ENCODE measurements around the gene TNNT3.

TNNT3 gene

DNA sequence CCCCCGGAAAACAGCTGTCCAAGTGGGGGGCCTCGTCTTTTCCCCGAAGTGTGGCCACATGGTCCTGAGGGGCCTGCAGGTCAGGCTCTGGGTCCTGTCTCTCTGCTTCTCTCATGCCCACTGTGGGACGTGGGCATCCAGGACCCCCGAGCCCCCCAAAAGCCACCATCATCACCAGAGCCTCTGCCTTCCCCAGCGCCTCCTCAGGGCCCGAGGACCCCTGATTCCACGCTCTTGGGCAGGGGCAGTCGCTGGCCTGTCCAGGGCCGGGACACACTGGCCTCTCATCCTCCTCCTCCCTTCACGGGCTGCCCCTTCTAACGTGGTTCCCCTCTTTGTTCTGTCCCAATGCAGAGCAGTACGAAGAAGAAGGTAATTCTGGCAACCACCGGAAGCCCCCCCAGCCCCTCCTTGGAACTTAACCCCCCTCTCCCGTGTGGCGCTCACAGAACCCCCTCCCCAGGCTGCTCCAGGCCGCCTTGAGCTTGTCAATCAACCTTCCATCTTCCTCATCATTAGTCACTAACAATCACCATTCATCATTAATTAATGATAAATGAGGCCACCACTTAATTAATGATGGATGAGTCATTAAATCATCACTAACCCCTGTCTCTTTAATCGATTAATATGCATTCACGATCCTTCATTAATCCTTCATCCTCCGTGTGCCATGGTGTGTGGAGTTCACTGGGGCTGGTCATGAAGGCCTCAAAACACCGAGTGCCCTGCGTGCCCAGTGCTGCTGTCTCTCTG is 3.9 kb downstream of the TNNT3 start:
- DNase-seq (ENCODE audit: low spot score), result no peak

DNA sequence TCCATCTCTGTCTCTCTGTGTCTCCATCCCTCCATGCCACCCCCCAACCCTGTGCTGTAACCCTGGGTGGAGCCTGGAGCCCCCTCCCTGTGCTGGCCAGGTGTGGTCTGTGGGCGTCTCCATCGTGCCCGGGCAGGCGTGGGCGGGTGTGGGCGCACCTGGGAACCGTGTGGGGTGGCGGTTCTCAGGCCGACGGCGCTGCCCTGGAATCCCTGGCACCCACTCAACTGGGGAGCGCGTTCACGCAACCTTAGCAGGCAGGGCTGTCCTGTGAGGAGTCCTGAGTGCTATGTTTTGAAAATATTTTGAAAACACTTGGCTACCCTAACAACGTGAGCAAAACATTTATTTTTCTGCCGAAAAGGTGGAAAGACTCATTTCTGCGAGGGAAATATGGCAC is 4.7 kb downstream of the TNNT3 start:
- DNase-seq (ENCODE audit: low spot score), result no peak

DNA sequence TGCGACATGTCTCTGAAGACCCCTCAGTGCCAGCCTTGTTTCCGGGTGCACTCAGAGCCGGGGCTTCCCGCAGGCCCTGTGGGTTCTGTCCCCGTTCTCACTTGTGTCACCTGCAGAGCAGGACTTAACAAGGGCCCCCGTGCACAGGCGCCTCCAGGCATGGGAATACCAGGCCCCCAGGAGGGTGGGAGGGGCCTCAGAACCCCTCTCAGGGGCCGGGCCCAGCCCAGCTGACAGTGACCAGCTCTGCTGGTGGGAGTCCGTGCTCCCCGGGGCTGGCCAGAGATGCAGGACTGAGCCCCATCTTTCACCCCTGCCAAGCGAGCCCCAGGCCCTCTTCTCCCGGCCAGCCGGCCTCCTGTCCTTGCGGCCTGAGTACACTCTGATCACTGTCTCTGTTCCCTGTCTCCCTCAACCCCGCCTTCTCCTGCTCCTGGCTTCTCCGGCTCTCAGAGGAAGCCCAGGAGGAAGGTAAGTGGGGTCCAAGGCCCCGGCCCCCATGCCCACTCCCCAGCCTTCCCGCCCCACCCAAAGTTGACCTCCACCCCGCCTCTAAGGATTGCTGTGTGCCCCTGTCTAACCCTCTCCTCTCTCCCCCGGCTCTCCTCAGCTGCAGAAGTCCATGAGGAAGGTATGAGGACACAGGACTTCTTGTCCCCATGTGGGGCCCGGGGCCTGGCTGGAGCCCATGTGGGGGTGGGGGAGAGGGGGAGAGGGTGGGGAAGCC is 5.3 kb downstream of the TNNT3 start:
- no peak for DNase-seq (ENCODE audit: low spot score)

DNA sequence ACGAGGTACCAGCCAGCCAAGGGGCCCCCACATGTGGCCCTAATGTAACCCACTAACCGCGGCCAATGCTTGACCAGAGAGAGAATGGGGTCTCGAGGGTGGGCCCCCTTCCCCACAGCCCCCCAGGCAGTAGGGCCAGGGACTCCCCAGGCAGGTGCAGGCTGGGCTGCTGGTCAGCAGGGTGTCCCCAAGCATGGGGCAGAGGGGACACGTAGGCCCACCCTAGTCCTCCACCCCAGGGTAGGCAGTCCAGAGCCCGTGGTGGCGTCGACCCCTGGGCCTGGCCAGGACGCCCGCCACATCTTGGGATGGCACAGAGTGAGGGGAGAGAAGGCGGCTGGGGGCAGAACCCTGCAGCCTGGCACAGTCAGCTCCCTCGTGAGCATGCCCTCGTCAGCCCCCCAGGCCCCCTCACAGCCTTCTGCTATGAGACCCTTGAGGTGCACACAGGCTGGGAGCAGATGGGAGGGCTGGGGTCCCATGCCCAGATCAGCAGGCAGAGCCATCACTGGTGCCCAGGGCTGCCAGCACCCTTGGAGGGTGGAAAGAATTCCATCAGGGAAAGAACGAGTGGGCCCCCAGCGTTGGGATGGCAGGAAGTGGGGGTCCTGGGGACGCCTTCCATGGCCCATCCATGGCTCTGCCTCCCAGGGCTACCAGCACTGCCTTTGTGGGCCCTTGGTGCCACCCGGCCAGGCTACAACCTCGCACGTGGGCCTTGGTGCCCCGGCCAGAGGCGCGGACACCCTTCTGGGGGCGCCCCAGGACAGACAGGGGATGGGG is 6.1 kb downstream of the TNNT3 start:
- no peak for DNase-seq (ENCODE audit: low spot score)

DNA sequence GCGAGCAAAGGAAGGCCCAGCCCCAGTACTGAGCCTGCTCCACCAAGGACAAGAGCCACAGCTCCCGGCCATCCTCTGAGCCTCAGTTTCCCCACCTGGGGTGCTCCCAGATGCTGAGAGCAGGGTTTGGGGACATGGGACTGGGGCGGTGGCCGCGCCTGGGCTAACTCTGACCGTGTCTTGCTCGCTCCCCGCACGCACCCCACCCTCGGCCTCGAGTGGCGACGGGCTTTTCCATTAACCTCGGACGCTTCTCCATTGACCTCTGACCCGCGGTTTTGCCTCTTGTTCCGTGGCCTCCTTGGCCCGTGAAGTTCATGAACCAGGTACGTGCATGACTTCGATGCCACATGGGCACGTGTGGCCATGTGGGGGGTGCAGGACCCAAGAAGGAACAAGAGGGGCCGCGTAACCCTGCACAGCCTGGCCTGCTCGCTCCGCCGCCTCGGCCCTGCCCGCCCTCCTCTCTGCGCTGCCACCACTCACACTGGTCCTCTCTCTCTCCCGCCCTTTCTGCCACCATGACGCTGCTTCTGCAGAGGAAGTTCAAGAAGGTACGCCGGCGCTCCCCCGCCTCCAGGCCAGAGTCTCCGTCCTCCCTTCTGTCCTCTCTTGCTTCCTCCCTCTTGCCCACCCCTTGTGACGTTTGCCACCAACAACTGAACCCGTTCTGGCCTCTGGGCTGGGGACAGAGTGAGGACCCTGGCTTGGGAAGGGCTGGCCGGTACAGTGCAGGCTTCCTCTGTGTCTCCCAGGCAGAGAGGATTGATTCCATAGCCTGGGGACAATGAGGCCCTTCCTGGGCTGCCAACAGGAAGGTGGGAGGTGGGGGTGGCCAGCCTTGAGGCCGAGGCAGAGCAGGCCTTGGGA is 6.9 kb downstream of the TNNT3 start:
- no peak for DNase-seq (ENCODE audit: low spot score)

DNA sequence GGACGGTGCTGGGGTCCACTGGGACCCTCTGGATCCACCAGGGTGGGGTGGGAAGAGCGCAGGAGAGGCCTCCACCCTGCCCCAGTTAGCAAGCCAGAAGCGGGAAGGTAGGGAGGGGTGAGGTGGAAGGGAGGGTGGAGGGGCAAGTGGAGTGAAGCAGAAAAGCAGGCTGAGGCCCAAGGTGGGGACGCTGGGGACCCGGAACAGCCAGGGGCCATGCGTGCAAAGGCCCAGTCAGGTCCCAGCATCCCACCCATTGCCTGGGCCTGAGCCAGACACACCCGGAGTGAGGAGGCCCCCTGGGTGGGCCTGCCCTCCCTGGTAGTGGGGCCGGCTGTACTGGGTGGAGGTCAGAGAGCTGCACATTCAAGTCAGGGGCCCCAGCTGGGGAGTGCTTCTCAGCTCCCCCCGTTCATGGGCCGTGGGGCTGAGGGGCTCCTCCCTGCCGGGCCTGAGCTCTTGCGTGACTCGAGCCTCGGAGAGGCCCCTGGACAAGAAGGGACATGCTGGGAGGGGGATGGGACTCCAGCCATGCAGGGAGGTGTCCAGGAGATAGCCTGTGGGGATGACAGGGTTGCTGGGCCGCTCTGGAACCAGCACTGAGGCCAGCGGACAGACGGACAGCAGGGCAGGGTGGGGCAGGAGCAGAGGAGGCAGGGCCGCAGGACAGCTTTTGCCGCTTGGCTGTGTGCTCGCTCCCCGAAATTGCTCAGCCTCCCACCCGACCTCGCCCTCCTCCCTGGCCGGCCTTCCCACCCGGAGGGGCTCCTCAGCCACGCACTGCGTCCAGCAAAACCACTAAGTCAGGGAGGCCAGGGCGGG is 7.7 kb downstream of the TNNT3 start:
- no peak for DNase-seq (ENCODE audit: low spot score)

DNA sequence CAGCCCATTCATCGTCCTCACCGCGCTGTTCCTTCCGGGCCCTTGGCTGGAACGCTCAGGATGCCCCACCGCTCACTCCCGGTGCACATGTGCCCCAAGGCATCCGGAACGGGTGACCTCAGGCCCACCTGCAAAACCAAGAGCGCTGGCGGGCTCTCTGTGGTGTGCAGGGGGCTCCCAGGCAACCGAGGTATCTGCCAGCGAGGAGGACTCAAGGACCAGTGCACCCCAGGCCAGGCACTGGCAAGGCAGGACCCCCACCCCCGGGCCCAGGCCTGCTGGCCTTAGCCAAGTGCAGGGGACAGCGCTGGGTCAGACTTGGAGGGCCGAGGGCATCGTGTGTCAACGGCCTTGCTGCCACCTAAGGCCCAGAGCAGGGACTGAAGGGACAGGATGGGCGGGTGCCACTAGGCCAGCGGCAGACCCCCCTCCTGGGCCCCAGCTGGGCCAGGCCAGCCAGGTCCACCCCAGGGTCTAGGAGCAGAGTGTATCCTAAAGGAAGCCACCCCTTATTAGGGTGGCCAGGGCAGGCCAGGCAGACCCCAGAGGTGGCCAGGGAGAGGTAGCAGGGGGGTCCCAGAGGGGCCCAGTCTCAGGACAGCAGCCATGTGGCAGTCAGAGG is 8.5 kb downstream of the TNNT3 start:
- DNase-seq (ENCODE audit: low spot score), result no peak

DNA sequence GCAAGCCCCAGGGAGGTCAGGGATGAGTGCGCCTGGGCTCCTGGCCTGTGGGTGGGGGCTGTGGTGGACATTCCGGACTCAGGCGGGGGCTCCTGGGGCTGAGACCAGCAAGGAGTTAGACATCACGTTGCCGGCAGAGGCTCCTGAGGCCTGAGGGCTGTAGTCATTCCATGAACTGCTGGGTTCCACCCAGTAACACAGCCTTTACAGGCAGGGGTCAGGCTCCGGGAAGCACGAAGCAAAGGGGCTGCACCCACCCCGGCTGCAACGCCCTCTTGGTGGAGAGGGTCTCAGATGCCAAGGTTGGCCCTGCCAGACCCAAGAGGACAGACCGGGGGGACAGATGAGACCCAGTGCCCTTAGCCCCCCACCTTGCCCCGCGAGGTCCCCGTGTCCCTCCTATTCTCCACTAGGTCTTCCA is 9.0 kb downstream of the TNNT3 start:
- DNase-seq (ENCODE audit: low spot score), result no peak

DNA sequence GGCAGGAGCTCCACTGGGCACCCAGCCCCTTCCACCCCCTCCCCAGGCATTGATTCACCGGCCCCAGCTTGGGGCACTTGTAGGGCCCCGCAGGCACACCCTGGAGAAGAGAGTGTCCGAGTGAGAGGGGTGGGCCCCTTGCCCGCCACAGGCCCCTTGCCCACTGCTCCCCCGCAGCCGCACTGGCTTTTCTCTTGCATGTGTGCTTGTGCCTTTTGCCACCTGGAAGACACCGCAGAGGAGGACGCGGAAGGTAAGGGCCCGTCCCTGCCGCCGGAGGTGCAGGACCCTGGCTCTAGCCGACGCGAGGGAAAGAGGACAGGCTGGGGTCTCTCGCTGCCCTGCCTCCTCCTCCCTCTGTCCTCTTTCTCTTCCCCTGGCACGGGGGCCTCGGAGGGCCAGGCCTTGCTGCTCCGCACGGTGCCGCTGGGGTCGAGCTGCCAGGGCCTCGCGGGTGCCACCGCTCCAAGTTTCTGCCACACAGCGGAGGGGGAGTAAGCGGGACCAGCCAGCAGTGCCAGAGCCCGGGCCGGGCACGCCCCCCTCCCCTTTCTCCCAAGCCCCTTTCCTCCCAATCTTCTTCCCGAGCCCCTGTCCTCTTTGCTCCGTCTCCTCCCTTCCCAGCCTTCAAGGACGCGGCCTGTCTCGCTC is 9.5 kb downstream of the TNNT3 start:
- no peak for DNase-seq (ENCODE audit: low spot score)

DNA sequence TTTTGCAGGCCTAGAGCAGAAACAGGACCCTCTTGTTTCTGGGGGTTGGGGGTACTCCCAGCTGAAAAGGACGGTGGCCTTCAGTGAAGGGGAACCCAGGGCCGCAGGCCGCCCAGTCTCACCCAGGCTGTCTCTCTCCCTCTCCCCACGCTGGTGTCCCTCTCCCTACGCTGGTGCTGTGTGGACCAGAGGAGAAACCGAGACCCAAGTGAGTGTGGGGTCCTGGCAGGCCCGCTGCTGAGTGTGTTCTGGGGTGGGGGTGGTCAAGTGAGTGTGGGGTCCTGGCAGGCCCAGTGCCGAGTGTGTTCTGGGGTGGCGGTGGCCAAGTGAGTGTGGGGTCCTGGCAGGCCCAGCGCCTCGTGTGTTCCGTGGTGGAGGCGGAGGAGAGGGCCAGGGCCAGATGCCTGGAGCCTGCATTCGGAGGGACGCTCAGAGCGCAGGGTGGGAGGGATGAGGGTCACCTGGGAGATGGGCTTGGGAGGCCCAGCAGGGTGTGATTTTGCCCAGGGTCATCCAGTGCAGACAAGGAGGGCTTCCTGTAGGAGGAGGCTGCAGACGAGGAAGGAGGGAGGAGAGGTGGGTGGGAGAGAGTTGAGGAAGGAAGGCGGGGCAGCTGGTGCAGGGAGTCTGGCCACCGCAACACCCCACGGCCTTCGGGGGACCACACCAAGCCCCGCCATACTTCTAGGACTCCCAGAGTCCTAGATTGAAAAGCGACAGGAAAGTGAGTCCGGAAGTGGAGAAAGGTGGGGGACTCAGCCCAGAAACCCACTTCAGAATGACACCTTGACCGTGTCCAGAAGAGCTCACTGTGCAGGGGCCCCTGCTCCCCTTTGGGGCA is 10.3 kb downstream of the TNNT3 start:
- no peak for DNase-seq (ENCODE audit: low spot score)

DNA sequence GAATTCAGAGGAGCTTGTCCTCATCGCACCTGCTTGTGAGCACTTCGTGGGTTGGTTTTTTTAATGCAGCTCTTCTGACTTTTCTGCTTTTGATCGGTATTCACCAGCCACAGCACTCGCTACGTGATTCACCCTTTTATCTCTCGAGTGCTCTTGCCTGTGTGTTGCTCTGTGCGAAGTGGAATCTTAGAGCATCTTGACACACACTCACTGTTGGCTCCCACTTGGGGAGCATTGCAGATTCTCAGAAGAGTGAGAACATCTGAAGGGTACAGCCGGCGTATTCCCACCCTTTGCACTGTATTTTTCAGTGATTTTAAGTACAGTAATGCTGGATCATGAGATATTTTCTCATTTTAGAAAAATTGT is 10.9 kb downstream of the TNNT3 start:
- no peak for DNase-seq (ENCODE audit: low spot score)

DNA sequence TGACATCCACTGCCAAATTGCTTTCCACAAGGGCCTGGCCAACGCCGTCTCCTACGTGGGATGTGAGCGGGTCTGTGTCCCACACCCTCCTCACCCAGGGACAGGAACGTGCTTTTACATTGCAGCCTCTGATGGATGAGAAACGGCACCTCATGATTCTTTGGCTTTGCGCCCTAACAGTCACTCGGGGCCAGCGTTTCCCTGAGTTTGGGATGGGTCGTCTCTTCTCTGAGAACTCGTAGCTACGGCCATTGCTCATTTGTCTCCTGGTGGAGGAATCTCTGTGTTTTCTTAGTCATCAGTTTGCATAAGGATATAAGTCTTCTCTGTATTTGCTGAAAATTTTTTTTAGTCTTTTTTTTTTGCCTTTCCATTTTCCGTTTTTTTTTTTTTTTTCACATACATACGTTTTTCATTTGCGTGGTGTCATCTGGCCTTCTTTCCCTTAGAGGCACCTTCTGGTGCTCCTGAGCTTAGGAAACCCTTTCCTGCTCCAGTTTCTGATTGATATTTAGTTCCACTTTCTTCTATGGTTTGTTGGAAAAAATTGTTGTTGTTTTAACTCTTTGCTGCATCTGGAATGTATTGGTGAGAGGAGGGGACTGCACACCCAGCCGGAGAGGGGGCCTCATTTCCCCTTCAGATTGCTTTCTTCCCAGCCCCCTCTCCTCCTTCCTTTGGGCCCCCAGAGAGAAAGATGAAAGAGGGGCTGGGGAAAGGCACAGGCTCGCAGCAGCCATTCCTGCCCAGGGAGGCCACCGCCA is 12.0 kb downstream of the TNNT3 start:
- DNase-seq (ENCODE audit: low spot score), result no peak

DNA sequence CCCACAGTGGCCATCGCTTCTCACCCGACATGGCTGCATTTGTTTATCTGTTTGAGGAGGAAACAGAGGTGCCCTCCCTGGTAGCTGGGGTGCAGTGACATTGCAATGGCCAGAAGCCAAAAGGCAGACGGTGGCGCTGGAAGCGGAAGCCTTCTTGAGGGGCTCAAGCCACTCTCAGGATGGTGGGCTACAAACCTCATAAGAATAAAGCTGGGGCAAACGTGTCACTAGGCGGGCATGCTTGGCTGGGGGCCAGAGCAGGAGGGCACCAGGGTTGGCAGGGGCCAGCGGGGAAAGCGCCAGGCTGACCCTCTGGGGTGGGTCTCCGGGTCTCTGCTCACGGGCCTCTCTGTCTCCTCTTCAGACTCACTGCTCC is 12.6 kb downstream of the TNNT3 start:
- DNase-seq (ENCODE audit: low spot score), result no peak

DNA sequence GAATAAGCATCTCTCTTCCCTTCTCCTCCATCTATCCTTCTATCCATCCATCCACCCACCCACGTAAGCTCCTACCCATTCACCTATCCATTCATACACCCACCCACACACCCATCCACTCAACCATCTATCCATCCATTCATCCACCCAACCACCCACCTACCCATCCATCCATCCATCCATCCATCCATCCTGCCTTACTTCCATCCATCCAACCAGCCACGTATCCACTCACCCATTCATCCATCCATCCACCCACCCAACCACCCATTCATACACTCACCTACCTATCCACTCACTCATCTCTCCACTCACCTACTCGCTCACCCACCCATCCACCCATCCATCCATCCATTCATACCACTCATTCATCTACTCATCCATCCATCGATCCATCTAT is 13.2 kb downstream of the TNNT3 start:
- DNase-seq (ENCODE audit: low spot score), result no peak

DNA sequence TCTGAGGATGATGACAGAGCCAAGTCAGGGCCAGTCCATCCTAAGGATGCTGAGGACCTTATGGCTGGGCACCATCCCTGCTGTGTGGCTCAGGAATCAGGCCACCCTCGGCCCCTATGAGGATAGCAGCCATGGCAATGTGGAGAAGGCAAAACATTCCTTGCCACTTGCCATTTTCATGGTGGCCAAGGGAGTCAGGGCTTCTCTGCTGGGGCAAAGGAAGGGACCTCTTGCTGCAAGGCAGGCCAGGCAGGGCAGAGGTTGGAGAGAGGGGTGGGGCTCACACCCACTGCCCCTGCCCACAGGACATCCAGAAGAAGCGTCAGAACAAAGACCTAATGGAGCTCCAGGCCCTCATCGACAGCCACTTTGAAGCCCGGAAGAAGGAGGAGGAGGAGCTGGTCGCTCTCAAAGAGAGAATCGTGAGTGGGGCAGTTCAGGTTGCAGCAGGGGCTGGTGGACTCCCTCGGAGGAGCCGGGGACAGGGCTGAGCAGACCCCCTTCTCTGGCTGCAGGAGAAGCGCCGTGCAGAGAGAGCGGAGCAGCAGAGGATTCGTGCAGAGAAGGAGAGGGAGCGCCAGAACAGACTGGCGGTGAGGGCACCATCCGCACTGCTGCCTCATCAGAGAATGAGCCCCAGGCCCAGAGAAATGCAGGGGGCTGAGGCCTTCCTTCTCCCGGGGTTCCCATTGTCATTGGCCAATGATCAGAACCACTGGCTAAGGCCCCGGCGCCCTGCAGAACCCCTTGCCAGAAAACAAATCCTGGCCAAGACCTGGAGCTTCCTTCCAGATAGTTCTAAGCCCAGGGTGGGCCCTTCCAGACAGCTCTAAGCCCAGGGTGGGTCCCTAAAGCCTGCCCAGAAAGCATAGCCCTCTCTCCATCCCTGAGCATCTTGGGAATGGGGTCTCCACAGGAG is 14.2 kb downstream of the TNNT3 start:
- no peak for DNase-seq (ENCODE audit: low spot score)

DNA sequence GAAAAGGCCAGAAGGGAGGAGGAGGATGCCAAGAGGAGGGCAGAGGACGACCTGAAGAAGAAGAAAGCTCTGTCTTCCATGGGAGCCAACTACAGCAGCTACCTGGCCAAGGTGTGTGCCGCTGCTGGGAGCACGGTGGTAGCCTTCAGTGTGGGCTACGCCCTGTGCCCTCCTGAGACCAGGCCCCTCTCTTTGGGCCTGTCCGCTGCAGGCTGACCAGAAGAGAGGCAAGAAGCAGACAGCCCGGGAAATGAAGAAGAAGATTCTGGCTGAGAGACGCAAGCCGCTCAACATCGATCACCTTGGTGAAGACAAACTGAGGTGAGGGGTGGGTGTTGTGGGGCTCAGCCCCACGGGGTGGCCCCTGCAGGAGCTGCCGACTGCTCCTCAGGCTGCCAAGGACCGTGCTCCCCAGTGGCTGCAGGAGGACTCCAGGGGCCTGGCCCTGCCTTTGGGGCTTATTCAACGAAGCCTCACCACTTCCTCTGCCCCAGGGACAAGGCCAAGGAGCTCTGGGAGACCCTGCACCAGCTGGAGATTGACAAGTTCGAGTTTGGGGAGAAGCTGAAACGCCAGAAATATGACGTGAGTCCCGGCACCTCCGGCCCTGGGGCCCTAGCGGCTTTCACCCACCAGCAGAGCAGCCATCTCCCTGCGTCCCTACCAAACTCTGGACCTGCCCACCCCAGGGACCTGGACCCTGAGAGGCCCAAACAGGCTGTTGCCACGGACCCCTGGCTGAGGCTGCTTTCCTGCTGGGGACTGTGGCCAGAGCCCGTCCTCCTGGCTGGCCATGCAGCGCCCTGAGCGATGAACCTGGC is 15.0 kb downstream of the TNNT3 start:
- no peak for DNase-seq (ENCODE audit: low spot score)
